ENCODE results near the gene PLK3. TPM values are rescaled to one million over a fixed set of nuclear protein-coding genes. Genes with fewer than 3 reads are reported as not detected.
"Not testable (repeated sequence)": the region's sequence is repeated elsewhere in the genome, so short reads cannot be mapped to it uniquely, and the experiment has no call there.

Gene PLK3
- total and polyA plus RNA-seq, 2 experiments from 2014 or later: 28.5 to 29.8 TPM

- peaks cover 6% of the 10 kb centered on the region; the same call in 1 of the 2 replicates for H3K36me3 ChIP-seq (ENCODE audit: low read depth)
- H3K27me3 ChIP-seq (replicated peaks; ENCODE audit: insufficient read depth): no peaks in the 10 kb centered on the region
- 43% methylated on average over 8 of the region's 8 CpGs for WGBS, 2 experiments (ENCODE audit: low coverage in 1 of 2, low lambda C conversion rate in 2 of 2, missing lambda C conversion rate in 2 of 2)
- no peak overlapping the region for H2AFZ ChIP-seq
- H4K20me1 ChIP-seq (ENCODE audit: insufficient read depth): no peaks in the 10 kb centered on the region
- H3F3A ChIP-seq (ENCODE audit: insufficient read depth): peaks cover 68% of the 10 kb centered on the region
- TF ChIP-seq EZH2phosphoT487 (IDR thresholded peaks at IDR 0.05; ENCODE audit: insufficient read depth, low read depth) (no peak), EZH2 (IDR thresholded peaks at IDR 0.05; ENCODE audit: insufficient read depth, poor library complexity, severe bottlenecking) (no peak)
- in situ Hi-C loops (cut with MboI): no loop called here
- 0 out of 2 replicates have a peak overlapping the region, but pooled peaks have one; percentile 13 for H3K4me3 ChIP-seq
- H3K9me3 ChIP-seq (ENCODE audit: low read depth): no peaks in the 10 kb centered on the region
- H3K79me2 ChIP-seq (ENCODE audit: insufficient read depth): peaks cover 27% of the 10 kb centered on the region
- H3K9me2 ChIP-seq (ENCODE audit: insufficient read depth): no peaks in the 10 kb centered on the region
- H3K4me2 ChIP-seq (ENCODE audit: unreplicated experiment): peak overlapping the region; percentile 92
- peaks cover 73% of the 10 kb centered on the region for H3K4me1 ChIP-seq (ENCODE audit: insufficient read depth)
- H3K27ac ChIP-seq: peak overlapping the region; percentile 100
- no peak for DNase-seq
- peak overlapping the region; percentile 97 for H3K9ac ChIP-seq
These were observed 11.1 kb downstream of the PLK3 start for GRCh38 chr1:44811234-44811633.

DNA sequence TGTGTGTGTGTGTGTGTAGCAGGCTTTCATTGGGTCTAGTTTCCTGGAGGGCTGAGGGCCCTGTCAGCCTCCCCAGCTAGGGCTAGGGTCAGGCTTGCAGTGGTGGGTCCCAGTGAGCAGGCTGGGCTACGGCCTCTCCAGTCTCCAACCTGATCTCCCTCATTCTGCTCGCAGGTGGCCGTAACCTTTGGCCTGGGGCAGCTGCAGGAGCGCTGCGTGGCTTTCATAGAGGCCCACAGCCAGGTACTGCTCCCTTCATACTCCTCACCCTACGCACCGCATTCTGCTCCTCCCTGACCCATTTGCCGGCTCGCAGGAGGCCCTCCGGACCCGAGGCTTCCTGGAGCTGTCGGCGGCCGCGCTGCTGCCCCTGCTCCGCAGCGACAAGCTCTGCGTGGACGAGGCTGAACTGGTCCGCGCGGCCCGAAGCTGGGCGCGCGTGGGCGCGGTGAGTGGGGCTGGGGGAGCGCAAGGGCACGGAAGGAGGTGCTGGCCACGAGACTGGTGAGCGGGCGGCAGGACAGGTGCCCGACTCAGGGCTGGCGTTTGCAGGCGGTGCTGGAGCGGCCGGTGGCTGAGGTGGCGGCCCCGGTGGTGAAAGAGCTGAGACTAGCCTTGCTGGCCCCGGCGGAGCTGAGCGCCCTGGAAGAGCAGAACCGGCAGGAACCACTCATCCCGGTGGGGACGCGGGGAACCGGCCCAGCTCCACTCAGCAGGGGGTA is 12.8 kb downstream of the PLK3 start:
- H2AFZ ChIP-seq: no peak overlapping the region
- H3K9ac ChIP-seq: no peak overlapping the region
- H3K9me3 ChIP-seq (ENCODE audit: low read depth): no peaks in the 10 kb centered on the region
- no peaks in the 10 kb centered on the region for H3K9me2 ChIP-seq (ENCODE audit: insufficient read depth)
- H3K4me2 ChIP-seq (ENCODE audit: unreplicated experiment): peak overlapping the region; percentile 38
- in situ Hi-C loops (cut with MboI): no loop called here
- WGBS, 2 experiments (ENCODE audit: low coverage in 1 of 2, low lambda C conversion rate in 2 of 2, missing lambda C conversion rate in 2 of 2): 83 to 86% methylated on average over 40 to 48 of the region's 48 CpGs
- no peaks in the 10 kb centered on the region for H4K20me1 ChIP-seq (ENCODE audit: insufficient read depth)
- H3F3A ChIP-seq (ENCODE audit: insufficient read depth): peaks cover 70% of the 10 kb centered on the region
- peaks cover 62% of the 10 kb centered on the region for H3K4me1 ChIP-seq (ENCODE audit: insufficient read depth)
- peaks cover 27% of the 10 kb centered on the region for H3K79me2 ChIP-seq (ENCODE audit: insufficient read depth)
- no peak for DNase-seq
- no peaks in the 10 kb centered on the region for H3K27me3 ChIP-seq (replicated peaks; ENCODE audit: insufficient read depth)
- TF ChIP-seq EZH2phosphoT487 (IDR thresholded peaks at IDR 0.05; ENCODE audit: insufficient read depth, low read depth) (no peak), EZH2 (IDR thresholded peaks at IDR 0.05; ENCODE audit: insufficient read depth, poor library complexity, severe bottlenecking) (no peak)
- peak overlapping the region; percentile 57; the same call in 1 of the 2 replicates for H3K27ac ChIP-seq
- peaks cover 6% of the 10 kb centered on the region; the same call in 1 of the 2 replicates for H3K36me3 ChIP-seq (ENCODE audit: low read depth)
- no peak overlapping the region for H3K4me3 ChIP-seq

DNA sequence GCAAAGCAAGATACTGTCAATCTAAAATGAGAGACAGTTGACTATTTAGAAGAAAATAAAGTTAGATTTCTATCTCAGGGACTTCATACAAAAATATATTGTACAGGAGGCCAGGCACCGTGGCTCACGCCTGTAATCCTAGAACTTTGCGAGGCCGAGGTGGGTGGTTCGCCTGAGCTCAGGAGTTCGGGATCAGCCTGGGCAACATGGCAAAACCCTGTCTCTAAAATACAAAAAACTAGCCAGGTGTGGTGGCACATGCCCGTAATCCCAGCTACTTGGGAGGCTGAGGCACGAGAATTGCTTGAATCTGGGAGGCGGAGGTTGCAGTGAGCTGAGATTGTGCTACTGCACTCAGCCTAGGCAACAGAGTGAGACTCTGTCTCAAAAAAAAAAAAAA is 15.7 kb downstream of the PLK3 start:
- H3K9me3 ChIP-seq (ENCODE audit: low read depth); DNase-seq; H3K9me2 ChIP-seq (ENCODE audit: insufficient read depth); H4K20me1 ChIP-seq (ENCODE audit: insufficient read depth); H3K27me3 ChIP-seq (replicated peaks; ENCODE audit: insufficient read depth); H3K79me2 ChIP-seq (ENCODE audit: insufficient read depth); H3K4me2 ChIP-seq (ENCODE audit: unreplicated experiment); H3K4me3 ChIP-seq; in situ Hi-C loops (cut with MboI); H2AFZ ChIP-seq; H3K36me3 ChIP-seq (ENCODE audit: low read depth): not testable (repeated sequence)
- H3K9ac ChIP-seq: peak overlapping the region; percentile 27; the same call in 1 of the 2 replicates
- H3K27ac ChIP-seq: peak overlapping the region; percentile 34
- 87 to 89% methylated on average over 9 of the region's 9 CpGs for WGBS, 2 experiments (ENCODE audit: low coverage in 1 of 2, low lambda C conversion rate in 2 of 2, missing lambda C conversion rate in 2 of 2)
- H3K4me1 ChIP-seq (ENCODE audit: insufficient read depth): peaks cover 45% of the 10 kb centered on the region
- H3F3A ChIP-seq (ENCODE audit: insufficient read depth): peaks cover 67% of the 10 kb centered on the region

GRCh38 chr1:44817307-44817706 is 17.1 kb downstream of the PLK3 start:
- Histone ChIP-seq H3F3A (ENCODE audit: insufficient read depth) (peaks cover 56% of the 10 kb centered on the region), H4K20me1 (ENCODE audit: insufficient read depth) (no peaks in the 10 kb centered on the region), H3K27me3 (replicated peaks; ENCODE audit: insufficient read depth) (no peaks in the 10 kb centered on the region), H3K4me2 (ENCODE audit: unreplicated experiment) (no peak overlapping the region), H3K4me1 (ENCODE audit: insufficient read depth) (peaks cover 33% of the 10 kb centered on the region), H3K79me2 (ENCODE audit: insufficient read depth) (0 out of 2 replicates have a peak, but pooled peaks cover 3% of the 10 kb centered on the region), H3K9me3 (ENCODE audit: low read depth) (no peaks in the 10 kb centered on the region), H3K27ac (no peak overlapping the region), H3K4me3 (no peak overlapping the region), H3K36me3 (ENCODE audit: low read depth) (peaks cover 6% of the 10 kb centered on the region; the same call in 1 of the 2 replicates), H3K9ac (no peak overlapping the region), H2AFZ (no peak overlapping the region), H3K9me2 (ENCODE audit: insufficient read depth) (no peaks in the 10 kb centered on the region)
- WGBS, 2 experiments (ENCODE audit: low coverage in 1 of 2, low lambda C conversion rate in 2 of 2, missing lambda C conversion rate in 2 of 2): 98 to 100% methylated on average over 2 of the region's 2 CpGs
- no peak for DNase-seq
- in situ Hi-C loops (cut with MboI): no loop called here
- no peak for TF ChIP-seq EZH2 (IDR thresholded peaks at IDR 0.05; ENCODE audit: insufficient read depth, poor library complexity, severe bottlenecking)
- no peak for TF ChIP-seq EZH2phosphoT487 (IDR thresholded peaks at IDR 0.05; ENCODE audit: insufficient read depth, low read depth)
